Nephron (organoid): ENCODE data around the gene ACOXL.

Source experiments
- H3K27ac Mint-ChIP-seq, 3 experiments: 2 replicates each; pipeline ENCODE4 v1.8.0; 2020; ENCODE audit warnings: mixed read lengths in 3 of 3, mild to moderate bottlenecking in 2 of 3, moderate library complexity in 1 of 3
- H3K27me3 Mint-ChIP-seq: 2 replicates; pipeline ENCODE4 v1.8.0; 2021; ENCODE audit warnings: low read depth, mild to moderate bottlenecking, moderate library complexity, mixed read lengths
- H3K36me3 Mint-ChIP-seq: 2 replicates; pipeline ENCODE4 v1.8.0; 2020; ENCODE audit warnings: low read depth, mixed read lengths
- H3K4me1 Mint-ChIP-seq: 2 replicates; pipeline ENCODE4 v1.8.0; 2020; ENCODE audit warnings: mixed read lengths
- H3K4me3 Mint-ChIP-seq, 3 experiments: 2 replicates each; pipeline ENCODE4 v1.8.0; 2020; ENCODE audit warnings: mild to moderate bottlenecking in 3 of 3, mixed read lengths in 3 of 3, moderate library complexity in 2 of 3
- H3K9me3 Mint-ChIP-seq: 2 replicates; pipeline ENCODE4 v1.8.0; 2020; ENCODE audit warnings: mixed read lengths
- CTCF ChIP-seq, 3 experiments: fragments of 200-600 bp; sonication (generic); IDR thresholded peaks; one replicate each; pipeline ENCODE4 v1.5.0; 2021; ENCODE audit warnings: antibody characterized with exemption in 3 of 3; ENCODE audit not compliant: unreplicated experiment in 3 of 3

The ACOXL gene

GRCh38 chr2:110863726-110864125 lies 131.4 kb downstream of the ACOXL start:
- Mint-ChIP-seq H3K27me3 (peaks cover 20% of the 10 kb centered on the region), H3K9me3 (no peaks in the 10 kb centered on the region), H3K4me3 (no peak overlapping the region), H3K4me1 (peaks cover 12% of the 10 kb centered on the region), H3K27ac (no peak overlapping the region), H3K36me3 (no peaks in the 10 kb centered on the region)
- no peak for TF ChIP-seq CTCF (IDR thresholded peaks at IDR 0.05; ENCODE audit: unreplicated experiment in 3 of 3)

GRCh38 chr2:110864176-110864575 lies 131.8 kb downstream of the ACOXL start:
- H3K36me3 Mint-ChIP-seq: no peaks in the 10 kb centered on the region
- no peak overlapping the region for H3K4me3 Mint-ChIP-seq
- no peaks in the 10 kb centered on the region for H3K9me3 Mint-ChIP-seq
- H3K27me3 Mint-ChIP-seq: peaks cover 21% of the 10 kb centered on the region
- H3K4me1 Mint-ChIP-seq: peaks cover 7% of the 10 kb centered on the region
- TF ChIP-seq CTCF (IDR thresholded peaks at IDR 0.05; ENCODE audit: unreplicated experiment in 3 of 3): no peak
- H3K27ac Mint-ChIP-seq: no peak overlapping the region

- no peak overlapping the region for H3K4me3 Mint-ChIP-seq
- H3K4me1 Mint-ChIP-seq: peaks cover 6% of the 10 kb centered on the region
- H3K27me3 Mint-ChIP-seq: peaks cover 23% of the 10 kb centered on the region
- H3K36me3 Mint-ChIP-seq: no peaks in the 10 kb centered on the region
- no peaks in the 10 kb centered on the region for H3K9me3 Mint-ChIP-seq
- no peak overlapping the region for H3K27ac Mint-ChIP-seq
- TF ChIP-seq CTCF (IDR thresholded peaks at IDR 0.05; ENCODE audit: unreplicated experiment in 3 of 3): no peak
These were observed 132.4 kb downstream of the ACOXL start for GRCh38 chr2:110864731-110865130.

GRCh38 chr2:110865188-110865587 lies 132.8 kb downstream of the ACOXL start:
- Mint-ChIP-seq H3K9me3 (no peaks in the 10 kb centered on the region), H3K36me3 (no peaks in the 10 kb centered on the region), H3K4me1 (peaks cover 9% of the 10 kb centered on the region), H3K27me3 (peaks cover 25% of the 10 kb centered on the region), H3K27ac (no peak overlapping the region), H3K4me3 (no peak overlapping the region)
- TF ChIP-seq CTCF (IDR thresholded peaks at IDR 0.05; ENCODE audit: unreplicated experiment in 3 of 3): no peak

GRCh38 chr2:110866045-110866444 lies 133.7 kb downstream of the ACOXL start:
- Mint-ChIP-seq H3K4me1 (peaks cover 9% of the 10 kb centered on the region), H3K4me3 (no peak overlapping the region), H3K27ac (no peak overlapping the region)

More at GRCh38 chr2:110866045-110866444, 133.7 kb downstream of the ACOXL start:
- Mint-ChIP-seq H3K36me3 (no peaks in the 10 kb centered on the region), H3K9me3 (no peaks in the 10 kb centered on the region), H3K27me3 (peaks cover 25% of the 10 kb centered on the region)
- no peak for TF ChIP-seq CTCF (IDR thresholded peaks at IDR 0.05; ENCODE audit: unreplicated experiment in 3 of 3)
